H7 (cell line): Measurements from ENCODE around the gene SLC39A13. TPM values are rescaled to one million over a fixed set of nuclear protein-coding genes. Genes with fewer than 3 reads are reported as not detected.

Experiments
- DNase-seq: peaks from one replicate; pipeline ENCODE4 v3.0.0; 2012
- H3K27me3 ChIP-seq: 2 replicates; pipeline ENCODE4 v1.6.0; 2011; ENCODE audit warnings: mild to moderate bottlenecking, low read length; ENCODE audit not compliant: control insufficient read depth, insufficient read depth
- H3K36me3 ChIP-seq: replicated peaks from 2 replicates; pipeline ENCODE4 v1.5.1; 2011; ENCODE audit warnings: low read length; ENCODE audit not compliant: control insufficient read depth, insufficient read depth
- H3K4me3 ChIP-seq: 2 replicates; pipeline ENCODE4 v1.5.1; 2011; ENCODE audit warnings: low read depth, mild to moderate bottlenecking, control low read depth, low read length, moderate library complexity; ENCODE audit not compliant: insufficient read depth
- total RNA-seq: library from RNA; depleted of rRNA; stranded (reverse); fragments of >200 nt; shearing (Covaris generic); gene quantifications from 2 replicates; pipeline ENCODE4 v1.2.3, GENCODE V29; 2014

SLC39A13 gene
- total RNA-seq, 1 experiment from 2014 or later: 26.7 TPM

- H3K4me3 ChIP-seq: no peak overlapping the region
- H3K27me3 ChIP-seq: no peaks in the 10 kb centered on the region
- no peaks in the 10 kb centered on the region for H3K36me3 ChIP-seq
- DNase-seq: peak; percentile 48
Measured at GRCh38 chr11:47391711-47392432, 16.5 kb upstream of the SLC39A13 start.

DNA sequence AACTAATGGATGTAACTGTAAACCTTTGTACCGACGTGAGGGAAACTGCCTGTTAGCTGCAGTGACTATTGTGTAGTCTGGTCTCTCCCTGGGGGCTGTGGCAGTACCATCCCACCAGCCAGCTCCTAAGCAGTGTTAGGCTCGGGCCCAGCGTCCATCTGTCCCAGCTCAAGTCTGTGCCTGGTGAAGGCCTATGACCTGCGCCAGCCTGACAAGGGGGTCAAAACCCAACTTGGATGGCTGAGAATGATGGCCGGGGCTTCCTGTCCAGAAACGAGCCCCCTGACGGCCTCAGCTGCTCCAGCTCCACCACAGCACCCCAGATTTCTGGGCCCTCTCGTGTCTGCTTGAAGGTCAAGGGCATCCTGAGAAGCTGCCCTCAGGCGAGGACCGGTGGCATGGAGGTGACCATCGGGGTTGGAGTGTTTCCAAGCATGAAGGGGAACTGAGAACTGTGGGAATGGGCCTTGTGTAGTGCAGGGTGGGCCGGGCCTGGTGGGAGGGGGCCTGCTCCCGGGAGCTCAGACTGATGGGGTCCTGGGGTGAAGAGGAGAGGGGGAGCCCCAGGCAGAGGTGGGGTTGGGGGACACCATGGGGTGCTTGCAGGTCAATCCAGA lies 15.7 kb upstream of the SLC39A13 start:
- peak; percentile 46 for DNase-seq
- Histone ChIP-seq H3K27me3 (no peaks in the 10 kb centered on the region), H3K4me3 (no peak overlapping the region), H3K36me3 (no peaks in the 10 kb centered on the region)

DNA sequence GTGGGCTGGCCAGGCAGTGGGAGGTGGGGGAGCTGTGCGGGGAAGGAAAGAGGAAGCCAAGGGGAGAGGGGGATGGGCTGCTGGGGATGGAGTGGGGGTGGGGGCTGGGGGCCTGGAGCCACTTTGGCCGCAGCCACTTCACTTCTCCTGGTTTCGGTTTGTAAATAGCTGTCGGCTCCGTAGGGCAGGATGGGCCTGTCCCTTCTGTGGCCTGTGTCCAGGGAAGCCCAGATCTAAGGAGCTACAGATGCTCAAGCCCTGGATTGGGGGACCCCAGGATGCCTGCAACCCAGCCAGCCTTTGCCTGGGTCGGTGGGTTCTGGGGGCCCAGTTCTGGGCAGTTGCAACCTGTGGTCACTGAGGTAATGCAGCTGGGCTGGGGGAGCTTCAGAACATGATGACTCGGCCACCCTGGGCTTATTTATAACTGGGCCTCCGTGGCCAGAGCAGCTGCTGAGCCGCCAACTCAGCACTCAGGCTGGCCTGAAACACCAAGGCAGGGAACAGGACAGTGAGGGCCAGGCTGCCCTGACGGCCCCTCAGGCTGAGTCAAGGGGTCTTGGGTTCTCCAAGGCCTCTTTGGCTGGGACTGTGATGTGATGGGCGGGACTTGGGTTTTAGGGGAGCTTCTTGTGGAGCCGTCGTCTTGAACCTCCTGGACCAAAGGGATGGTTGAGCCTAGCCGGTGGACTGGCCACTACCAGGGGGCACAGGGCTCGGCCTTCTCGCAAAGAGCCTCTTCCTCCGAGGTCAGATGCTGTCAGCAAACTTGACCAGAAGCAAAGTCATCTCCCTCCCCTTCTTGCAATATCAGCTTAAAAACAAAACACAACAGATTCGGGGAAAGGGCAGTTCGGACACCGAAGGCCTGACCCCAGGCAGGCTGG lies 15.0 kb upstream of the SLC39A13 start:
- peak; percentile 71 for DNase-seq
- Histone ChIP-seq H3K4me3 (no peak overlapping the region), H3K36me3 (no peaks in the 10 kb centered on the region), H3K27me3 (no peaks in the 10 kb centered on the region)

DNA sequence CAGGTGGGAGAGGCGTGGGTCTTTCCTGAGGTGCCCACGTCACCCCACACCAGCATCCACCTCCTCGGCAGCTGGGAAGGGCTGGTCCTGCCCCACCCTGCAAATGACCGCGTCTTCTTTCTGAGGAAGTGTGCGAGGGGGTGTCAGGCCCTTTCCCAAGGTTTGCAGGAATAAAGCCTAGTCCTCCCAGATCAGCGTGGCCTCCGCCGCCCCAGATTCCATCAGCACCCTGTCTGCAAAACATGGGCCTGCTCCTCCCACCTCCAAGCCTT lies 14.4 kb upstream of the SLC39A13 start:
- H3K4me3 ChIP-seq: no peak overlapping the region
- H3K27me3 ChIP-seq: no peaks in the 10 kb centered on the region
- H3K36me3 ChIP-seq: no peaks in the 10 kb centered on the region
- DNase-seq: peak; percentile 47

- peak; percentile 57 for DNase-seq
- Histone ChIP-seq H3K4me3 (no peak overlapping the region), H3K36me3 (no peaks in the 10 kb centered on the region), H3K27me3 (no peaks in the 10 kb centered on the region)
Measured at GRCh38 chr11:47394322-47395222, 13.8 kb upstream of the SLC39A13 start.

DNA sequence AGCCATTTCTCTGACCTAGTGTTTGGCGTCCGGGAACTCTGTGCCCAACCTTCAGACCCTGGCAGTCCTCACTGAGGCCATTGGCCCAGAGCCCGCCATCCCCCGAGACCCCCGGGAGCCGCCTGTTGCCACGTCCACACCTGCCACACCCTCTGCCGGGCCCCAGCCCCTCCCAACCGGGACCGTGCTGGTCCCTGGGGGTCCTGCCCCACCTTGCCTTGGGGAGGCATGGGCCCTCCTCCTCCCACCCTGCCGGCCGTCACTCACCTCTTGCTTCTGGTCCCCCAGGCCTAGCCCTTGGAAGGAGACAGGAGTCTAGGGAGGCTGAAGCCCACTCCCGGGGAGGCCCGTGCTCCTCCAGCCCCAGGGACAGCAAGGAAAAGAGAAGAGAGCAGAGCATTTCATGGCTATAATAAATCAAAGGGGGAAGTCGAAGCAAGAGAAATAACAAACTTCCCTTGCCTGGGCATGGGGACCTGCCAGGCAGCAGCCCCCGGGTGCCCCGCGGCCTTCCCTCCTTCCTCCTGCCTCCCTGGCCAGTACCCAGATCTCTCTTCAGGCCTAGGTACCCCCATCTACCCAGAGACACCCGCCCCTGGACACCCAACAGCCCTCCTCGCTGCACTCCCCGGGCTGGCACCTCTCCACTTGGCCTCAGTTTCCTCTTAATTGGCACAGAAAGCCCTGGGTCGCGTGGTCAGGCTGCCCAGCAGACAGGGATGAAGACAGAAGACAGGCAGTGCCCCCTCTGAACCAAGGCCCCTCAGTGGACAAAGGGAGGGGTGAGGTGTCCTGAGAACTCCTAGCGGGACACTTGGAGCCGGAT lies 13.0 kb upstream of the SLC39A13 start:
- H3K36me3 ChIP-seq: no peaks in the 10 kb centered on the region
- no peak overlapping the region for H3K4me3 ChIP-seq
- H3K27me3 ChIP-seq: no peaks in the 10 kb centered on the region
- DNase-seq: no peak

DNA sequence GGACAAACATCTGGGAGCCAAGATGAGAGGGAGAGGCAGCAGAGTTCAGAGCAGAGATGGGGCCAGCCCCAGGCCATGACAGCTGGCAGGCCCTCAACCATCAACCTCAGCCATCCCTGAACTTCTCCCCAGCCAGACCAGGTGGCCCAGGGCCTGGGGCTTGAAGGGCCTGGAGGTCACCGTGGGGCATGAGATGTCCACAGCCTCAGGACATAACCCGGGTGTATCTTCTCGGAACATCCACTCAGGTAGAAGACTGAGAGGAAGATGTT lies 12.4 kb upstream of the SLC39A13 start:
- Histone ChIP-seq H3K36me3 (no peaks in the 10 kb centered on the region), H3K27me3 (no peaks in the 10 kb centered on the region), H3K4me3 (no peak overlapping the region)
- no peak for DNase-seq

GRCh38 chr11:47398011-47398410 lies 10.4 kb upstream of the SLC39A13 start:
- no peak overlapping the region for H3K4me3 ChIP-seq
- no peaks in the 10 kb centered on the region for H3K27me3 ChIP-seq
- no peaks in the 10 kb centered on the region for H3K36me3 ChIP-seq
- DNase-seq: no peak

- H3K27me3 ChIP-seq: no peaks in the 10 kb centered on the region
- H3K4me3 ChIP-seq: no peak overlapping the region
- no peaks in the 10 kb centered on the region for H3K36me3 ChIP-seq
- DNase-seq: no peak
Measured at GRCh38 chr11:47398551-47398950, 9.8 kb upstream of the SLC39A13 start.

GRCh38 chr11:47399860-47400767 lies 8.3 kb upstream of the SLC39A13 start:
- Histone ChIP-seq H3K36me3 (no peaks in the 10 kb centered on the region), H3K4me3 (peak overlapping the region; percentile 54), H3K27me3 (no peaks in the 10 kb centered on the region)
- peak; percentile 96 for DNase-seq

DNA sequence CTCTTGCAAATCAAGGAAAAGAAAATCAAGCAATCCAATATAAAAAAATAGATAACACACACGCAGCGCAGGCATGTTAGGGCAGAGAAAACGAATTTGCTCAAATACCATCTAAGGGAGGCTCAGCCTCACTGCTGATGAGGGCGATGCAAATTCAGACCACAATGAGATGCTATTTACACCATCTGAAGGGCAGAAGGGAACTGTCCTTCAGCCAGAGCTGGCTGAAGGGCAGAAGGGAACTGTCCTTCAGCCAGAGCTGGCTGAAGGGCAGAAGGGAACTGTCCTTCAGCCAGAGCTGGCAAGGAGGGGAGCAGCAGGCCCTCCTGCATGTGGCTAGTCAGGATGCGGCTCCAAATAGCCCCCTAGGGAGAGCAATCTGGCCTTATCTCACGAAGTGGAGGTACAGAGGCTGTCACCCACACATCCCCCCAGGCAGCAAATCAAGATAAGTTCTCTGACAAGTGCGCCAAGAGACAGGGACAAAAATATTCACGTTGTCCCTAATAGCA lies 7.6 kb upstream of the SLC39A13 start:
- no peaks in the 10 kb centered on the region for H3K27me3 ChIP-seq
- no peaks in the 10 kb centered on the region for H3K36me3 ChIP-seq
- peak overlapping the region; percentile 44 for H3K4me3 ChIP-seq
- no peak for DNase-seq

GRCh38 chr11:47403135-47403534 lies 5.3 kb upstream of the SLC39A13 start:
- Histone ChIP-seq H3K36me3 (no peaks in the 10 kb centered on the region), H3K27me3 (no peaks in the 10 kb centered on the region), H3K4me3 (no peak overlapping the region)
- no peak for DNase-seq

GRCh38 chr11:47403571-47403970 lies 4.8 kb upstream of the SLC39A13 start:
- Histone ChIP-seq H3K27me3 (no peaks in the 10 kb centered on the region), H3K36me3 (no peaks in the 10 kb centered on the region), H3K4me3 (no peak overlapping the region)
- no peak for DNase-seq
